ENCODE data around the gene KNG1.

DNA sequence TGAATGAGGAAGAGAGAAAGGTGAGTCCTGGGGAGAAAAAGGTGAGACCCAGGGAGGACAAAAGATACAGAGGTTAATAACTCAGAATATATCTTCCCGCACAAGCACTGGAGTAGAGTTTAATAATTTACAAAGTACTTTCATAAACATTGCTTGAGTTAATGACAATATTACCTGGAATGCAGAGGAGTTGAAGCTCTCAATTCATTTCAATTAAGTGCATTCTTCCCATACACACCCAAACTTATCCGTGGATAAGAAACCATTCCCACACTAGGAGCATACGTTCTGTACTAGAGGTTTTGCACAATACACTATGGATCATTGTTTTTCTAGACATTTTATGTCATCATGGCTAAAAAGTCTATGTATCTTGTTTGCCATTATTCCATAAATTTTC is 23.3 kb upstream of the KNG1 start:
- TF ChIP-seq TARDBP (IDR thresholded peaks at IDR 0.05), result no peak
- TF ChIP-seq ARNT (IDR thresholded peaks at IDR 0.05), result no peak
- no peak for TF ChIP-seq BHLHE40 (IDR thresholded peaks at IDR 0.05; ENCODE audit: borderline replicate concordance)
- no peak for TF ChIP-seq FOXM1 (IDR thresholded peaks at IDR 0.05; ENCODE audit: borderline replicate concordance)
- no peak for TF ChIP-seq FOXK2 (IDR thresholded peaks at IDR 0.05)
- TF ChIP-seq PKNOX1 (IDR thresholded peaks at IDR 0.05), result no peak
- TF ChIP-seq FOXA1 (IDR thresholded peaks at IDR 0.05), result no peak
- no peak for TF ChIP-seq SP1 (IDR thresholded peaks at IDR 0.05)
- TF ChIP-seq SUZ12 (IDR thresholded peaks at IDR 0.05), result no peak
- no peak for TF ChIP-seq HDGF (IDR thresholded peaks at IDR 0.05; ENCODE audit: borderline replicate concordance)
- no peak for TF ChIP-seq ELF4 (IDR thresholded peaks at IDR 0.05)
- TF ChIP-seq CTBP1 (IDR thresholded peaks at IDR 0.05; ENCODE audit: borderline replicate concordance), result no peak
